ENCODE measurements around the gene TNPO2. TPM values are rescaled to one million over a fixed set of nuclear protein-coding genes. Genes with fewer than 3 reads are reported as not detected.
"Not testable (repeated sequence)": the region's sequence is repeated elsewhere in the genome, so short reads cannot be mapped to it uniquely, and the experiment has no call there.

The TNPO2 gene
- total RNA-seq, 1 donor from 2014 or later: 84.3 TPM

- intact Hi-C loops (cut with micrococcal nuclease): not testable (repeated sequence)
Observed at GRCh38 chr19:12712077-12712476, 11.7 kb downstream of the TNPO2 start.

- intact Hi-C loops (cut with micrococcal nuclease): no loop called here
Observed at GRCh38 chr19:12711187-12711586, 12.5 kb downstream of the TNPO2 start.

DNA sequence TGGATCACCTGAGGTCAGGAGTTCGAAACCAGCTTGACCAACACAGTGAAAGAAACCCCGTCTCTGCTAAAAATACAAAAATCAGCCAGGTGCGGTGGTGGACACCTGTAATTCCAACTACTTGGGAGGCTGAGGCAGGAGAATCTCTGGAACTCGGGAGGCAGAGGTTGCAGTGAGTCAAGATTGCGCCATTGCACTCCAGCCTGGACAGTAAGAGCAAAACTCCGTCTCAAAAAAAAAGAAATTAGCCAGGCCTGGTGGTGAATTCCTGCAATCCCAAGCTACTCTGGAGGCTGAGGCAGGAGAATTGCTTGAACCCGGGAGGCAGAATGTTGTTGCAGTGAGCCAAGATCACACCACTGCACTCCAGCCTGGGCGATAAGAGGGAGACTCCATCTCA lies 15.1 kb downstream of the TNPO2 start:
- intact Hi-C loops (cut with micrococcal nuclease): no loop called here

DNA sequence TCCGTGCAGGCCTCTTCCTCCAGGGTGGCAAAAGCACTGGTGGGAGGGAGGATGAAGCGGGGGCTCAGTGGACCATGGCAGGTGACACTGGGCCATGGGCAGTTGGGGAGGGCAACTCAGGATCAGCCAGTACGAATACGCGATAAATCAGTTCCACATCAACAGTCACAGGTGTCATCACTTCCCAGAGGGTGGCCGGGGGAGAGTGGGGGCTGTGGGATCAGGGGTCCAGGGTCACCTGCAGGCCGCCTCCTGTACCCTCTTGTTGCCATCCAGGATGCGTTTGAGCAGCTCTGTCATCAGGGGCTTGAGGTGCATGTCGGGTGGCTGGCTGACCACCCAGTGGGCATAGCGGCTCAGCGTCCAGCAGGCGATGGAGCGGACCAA lies 17.4 kb downstream of the TNPO2 start:
- intact Hi-C loops (cut with micrococcal nuclease): no loop called here

DNA sequence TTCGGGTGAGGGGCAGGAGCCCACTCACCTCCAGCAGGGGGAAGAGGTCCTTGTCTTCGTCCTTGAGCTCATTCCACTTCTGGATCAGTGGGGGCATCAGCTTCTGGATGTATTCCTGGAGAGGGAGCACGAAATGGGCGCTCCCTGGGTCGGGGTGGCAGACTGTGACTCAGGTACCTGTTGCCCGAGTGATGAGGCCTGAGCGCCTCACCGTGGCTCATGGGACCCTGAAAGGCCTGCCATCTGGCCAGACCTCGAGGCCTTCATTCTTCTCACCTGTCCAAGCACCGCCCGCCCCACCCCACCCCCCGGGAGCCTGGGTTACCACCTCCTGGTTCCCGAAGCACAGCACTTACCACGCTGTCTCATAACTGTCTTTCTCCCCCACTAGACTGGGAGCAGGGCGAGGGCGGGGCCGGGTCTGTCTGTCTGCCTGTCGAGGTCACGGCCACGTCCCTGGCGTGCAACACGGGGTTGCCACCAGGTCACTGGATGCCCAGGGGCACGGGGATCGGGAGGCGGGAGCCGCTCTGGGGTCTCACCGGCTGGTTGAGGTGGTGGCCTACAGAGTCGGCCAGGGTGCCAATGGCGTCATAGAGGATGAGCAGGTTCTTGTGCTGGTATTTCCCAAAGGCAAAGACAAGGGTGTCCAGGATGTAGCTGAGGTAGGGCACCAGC lies 17.9 kb downstream of the TNPO2 start:
- intact Hi-C loops (cut with micrococcal nuclease): no loop called here

- intact Hi-C loops (cut with micrococcal nuclease): no loop called here
Observed at GRCh38 chr19:12705169-12705568, 18.6 kb downstream of the TNPO2 start.

DNA sequence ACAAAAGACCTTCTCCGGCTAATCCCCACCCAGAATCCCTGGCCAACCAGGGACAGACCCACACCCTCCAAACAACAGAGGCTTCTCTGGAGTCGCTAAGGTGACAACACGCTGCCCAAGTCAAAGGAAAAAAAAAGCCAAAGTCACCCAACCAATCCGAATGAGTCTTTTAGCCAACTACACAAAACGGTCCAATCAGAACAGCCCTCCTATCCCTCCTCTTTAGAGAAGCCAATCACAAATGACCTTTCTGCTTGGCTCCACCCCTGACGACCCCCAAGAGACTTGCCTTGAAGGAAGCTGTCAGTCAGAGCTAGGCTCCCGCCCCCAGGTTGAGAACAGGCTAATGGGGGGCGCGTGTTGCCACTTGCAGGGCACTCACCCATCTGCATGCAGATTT lies 20.7 kb downstream of the TNPO2 start:
- intact Hi-C loops (cut with micrococcal nuclease): no loop called here

- intact Hi-C loops (cut with micrococcal nuclease): no loop called here
Observed at GRCh38 chr19:12701596-12702282, 22.0 kb downstream of the TNPO2 start.

GRCh38 chr19:12698138-12698537 lies 25.6 kb downstream of the TNPO2 start:
- intact Hi-C loops (cut with micrococcal nuclease): no loop called here

- intact Hi-C loops (cut with micrococcal nuclease): loop anchor here (2.0 kb wide), 1 partner anchor 17 kb away; the partner anchor contains the start of gene DHPS
Observed at GRCh38 chr19:12697425-12697824, 26.3 kb downstream of the TNPO2 start.

- intact Hi-C loops (cut with micrococcal nuclease): loop anchor here (2.0 kb wide), 1 partner anchor 16 kb away; the partner anchor contains the start of gene DHPS
Observed at GRCh38 chr19:12696366-12697335, 27.1 kb downstream of the TNPO2 start, which contains the start of gene FBXW9. Gene FBXW9, minus strand, starts transcription at chr19:12696631. Its CDS starts 50 bp downstream, at chr19:12696581.

DNA sequence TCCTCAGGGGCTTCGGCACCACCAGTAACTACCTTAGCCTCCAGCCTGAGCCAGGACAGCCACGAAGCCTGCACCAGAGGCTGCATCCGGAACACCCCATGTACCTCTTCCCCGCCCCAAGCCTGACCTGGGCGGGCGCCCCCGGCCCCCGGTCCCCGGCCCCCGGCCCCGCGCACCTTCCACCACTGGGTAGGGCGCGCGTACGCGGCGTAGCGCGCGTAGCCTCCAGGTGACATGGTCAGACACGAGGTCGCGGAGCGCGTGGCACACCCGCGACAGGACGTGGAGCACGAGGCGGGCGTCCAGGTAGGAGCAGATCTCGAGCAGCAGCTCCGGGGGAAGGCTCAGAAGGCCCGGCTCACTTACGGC lies 27.8 kb downstream of the TNPO2 start:
- intact Hi-C loops (cut with micrococcal nuclease): loop anchor here (2.0 kb wide), 1 partner anchor 15 kb away; the partner anchor contains the start of gene DHPS

GRCh38 chr19:12695514-12695913 lies 28.2 kb downstream of the TNPO2 start:
- intact Hi-C loops (cut with micrococcal nuclease): no loop called here

GRCh38 chr19:12695096-12695495 lies 28.6 kb downstream of the TNPO2 start:
- intact Hi-C loops (cut with micrococcal nuclease): no loop called here

DNA sequence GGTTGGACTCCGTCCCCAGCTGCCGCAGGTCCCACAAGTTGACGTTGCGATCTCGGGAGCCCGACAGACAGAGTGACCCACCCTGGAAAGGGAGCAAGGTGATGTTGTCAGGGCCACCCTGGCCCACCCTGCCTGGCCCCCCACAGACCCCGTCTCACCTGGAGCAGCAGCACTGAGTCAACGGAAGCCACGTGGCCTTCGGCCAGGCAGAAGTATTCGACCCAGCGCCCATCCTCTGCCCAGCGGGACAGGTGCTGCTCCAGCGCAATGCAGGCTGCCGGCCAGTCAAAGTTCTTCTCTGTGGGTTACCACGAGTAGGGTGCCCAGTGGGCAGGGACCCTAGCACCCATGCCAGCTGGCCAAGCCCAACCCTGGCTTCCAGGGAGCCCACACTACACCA lies 29.1 kb downstream of the TNPO2 start:
- intact Hi-C loops (cut with micrococcal nuclease): no loop called here

DNA sequence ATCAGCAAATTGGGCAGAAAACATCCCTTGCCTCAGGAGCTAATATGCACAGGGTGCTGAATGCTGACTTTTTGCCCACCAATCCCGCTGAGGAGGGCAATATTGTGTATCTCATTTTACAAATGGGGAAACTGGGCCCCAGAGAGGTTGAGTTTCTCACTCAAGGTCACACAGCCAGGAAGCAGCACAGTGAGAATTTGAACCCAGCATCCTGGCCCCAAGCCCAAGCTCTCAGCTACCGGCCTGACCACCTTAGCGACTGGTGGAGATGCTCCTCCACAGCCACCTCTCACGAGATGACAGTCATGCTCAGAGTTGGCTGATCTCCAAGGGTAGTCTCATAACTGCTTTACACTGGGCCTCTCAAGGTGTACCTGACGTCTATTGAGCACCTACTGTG lies 30.8 kb downstream of the TNPO2 start:
- intact Hi-C loops (cut with micrococcal nuclease): no loop called here

DNA sequence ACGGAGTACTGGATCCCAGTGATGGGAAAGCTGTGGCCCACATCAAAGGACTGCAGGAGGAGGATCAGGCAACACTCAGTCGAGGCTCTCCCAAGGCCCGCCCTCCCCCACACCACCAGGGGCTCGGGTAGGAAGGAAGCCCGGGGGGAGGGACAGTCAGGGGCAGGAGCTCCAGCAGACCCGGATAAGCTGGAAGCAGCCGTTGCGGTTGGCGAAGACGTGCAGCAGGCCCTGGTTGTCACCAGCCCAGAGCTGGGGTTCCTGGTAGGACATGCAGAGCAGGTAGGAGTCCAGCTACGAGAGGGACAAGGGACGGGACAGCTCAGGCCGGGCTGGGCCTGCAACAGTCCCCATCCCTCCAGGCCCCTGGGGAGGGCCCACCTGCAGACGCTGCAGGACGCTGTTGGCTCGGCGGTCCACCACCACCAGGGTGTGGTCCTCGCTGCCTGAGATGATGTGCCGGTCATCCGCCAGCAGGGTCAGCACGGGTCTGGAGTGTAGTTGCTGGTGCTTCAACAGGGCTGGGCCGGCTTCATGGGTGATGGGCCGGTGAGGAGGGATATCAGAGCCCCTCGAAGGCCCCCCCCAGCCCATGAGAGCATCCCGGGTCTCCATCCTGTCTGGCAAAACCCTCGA lies 34.0 kb downstream of the TNPO2 start:
- intact Hi-C loops (cut with micrococcal nuclease): no loop called here

DNA sequence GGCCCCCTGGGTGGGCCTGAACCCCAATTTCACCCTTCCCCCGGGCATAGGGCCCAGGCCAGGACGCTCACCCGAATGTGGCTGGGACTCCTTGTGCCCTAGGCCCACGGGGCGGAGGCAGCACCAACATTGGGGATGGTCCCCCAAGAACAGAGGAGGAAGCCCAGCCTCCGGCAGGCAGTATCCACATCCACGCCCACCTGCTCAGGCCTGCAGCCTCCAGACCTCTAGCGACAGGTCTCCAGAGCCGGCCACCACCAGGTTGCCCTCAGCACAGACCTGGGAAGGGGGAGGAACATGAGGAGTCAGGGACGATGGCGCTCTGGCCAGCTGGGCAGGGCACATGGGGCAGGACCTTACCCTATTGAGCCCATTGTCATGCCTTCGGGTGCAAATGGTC lies 34.7 kb downstream of the TNPO2 start:
- intact Hi-C loops (cut with micrococcal nuclease): no loop called here

DNA sequence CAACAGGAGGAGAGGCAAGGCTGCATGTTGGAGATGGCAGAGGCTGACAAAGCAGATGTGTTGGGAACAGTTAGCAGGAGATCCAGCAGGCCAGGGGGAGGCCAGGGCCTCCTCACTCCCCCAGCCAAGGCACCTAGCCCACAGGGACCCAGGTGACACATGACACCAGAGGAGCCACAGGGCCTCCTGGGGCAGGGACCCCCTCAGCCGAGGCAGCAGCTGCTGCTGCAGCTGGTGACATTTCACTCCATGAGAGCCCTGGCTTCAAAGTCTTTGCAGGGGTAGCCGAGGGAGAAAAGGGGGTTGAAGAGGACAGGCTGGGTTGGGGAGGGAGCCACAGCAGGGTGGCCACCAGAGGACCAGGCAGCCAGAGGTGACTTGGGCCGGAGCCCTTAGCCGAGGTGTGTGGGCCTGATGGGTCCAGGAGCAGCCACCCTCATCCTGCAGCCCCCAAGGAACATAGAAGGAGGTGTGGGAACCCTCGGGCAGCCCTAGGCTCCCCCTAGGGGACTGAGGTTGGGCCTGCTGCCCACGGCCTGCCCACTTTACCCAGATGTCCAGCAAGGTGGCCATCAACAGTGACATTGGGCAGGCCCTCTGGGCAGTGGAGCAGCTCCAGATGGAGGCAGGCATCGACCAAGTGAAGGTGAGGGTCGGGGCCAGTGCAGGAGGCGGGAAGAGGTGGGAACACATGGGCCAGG lies 36.1 kb downstream of the TNPO2 start, which contains the start of gene GNG14:
TSS of gene GNG14 (plus strand) at position 503 of the 701 bp plus-strand sequence. CDS start at position 554, 51 bp downstream.
- intact Hi-C loops (cut with micrococcal nuclease): no loop called here

DNA sequence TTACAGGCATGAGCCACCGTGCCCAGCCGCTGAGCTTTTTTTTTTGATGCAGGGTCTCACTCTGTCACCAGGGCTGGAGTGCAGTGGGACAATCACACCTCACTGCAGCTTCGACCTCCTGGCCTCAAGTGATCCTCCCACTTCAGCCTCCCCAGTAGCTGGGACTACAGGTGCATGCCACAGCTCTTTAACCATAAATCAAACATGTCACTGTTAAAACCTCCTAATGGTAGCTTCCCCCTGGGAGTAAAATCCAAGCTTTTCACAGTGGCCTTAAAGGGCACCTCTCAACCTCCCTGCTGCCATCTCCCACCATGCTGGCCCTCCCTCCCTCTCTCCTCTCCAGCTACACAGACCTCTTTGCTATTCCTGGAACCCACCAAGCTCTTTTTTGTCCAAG lies 37.9 kb downstream of the TNPO2 start:
- intact Hi-C loops (cut with micrococcal nuclease): no loop called here

All from T-helper 2 cell treated with Interferon-gamma antibody and Interleukin-4, amounts not matched to agents 100 ng/mL and 5 ng/mL, for 36 hours (primary cell).